ENCODE data around the gene GDF7. TPM values are rescaled to one million over a fixed set of nuclear protein-coding genes. Genes with fewer than 3 reads are reported as not detected.

The GDF7 gene
- total and polyA plus RNA-seq, 2 of the 4 experiments (the other 2 are of a cell fraction): under 0.01 to 0.02 TPM

GRCh38 chr2:20620271-20620681 lies 46.7 kb upstream of the GDF7 start:
- Histone ChIP-seq H3K4me1 (ENCODE audit: control insufficient read depth, insufficient read depth, low read length) (peaks cover 17% of the 10 kb centered on the region), H2BK120ac (ENCODE audit: low read depth, low read length) (no peak overlapping the region), H3K56ac (ENCODE audit: extremely low read depth, insufficient read depth, low read length) (no peak overlapping the region), H3K9me1 (ENCODE audit: insufficient read depth, low read length) (peaks cover 23% of the 10 kb centered on the region), H3K4me2 (ENCODE audit: low read depth, low read length) (no peak overlapping the region), H3K4me3 (ENCODE audit: insufficient read depth, low read depth, low read length) (no peak overlapping the region), H3K36me3 (ENCODE audit: control insufficient read depth, insufficient read depth, low read length) (peaks cover 35% of the 10 kb centered on the region), H2BK15ac (ENCODE audit: low read depth, low read length) (no peak overlapping the region), H4K5ac (ENCODE audit: low read depth, low read length) (no peak overlapping the region), H3K4ac (ENCODE audit: low read depth, low read length) (no peak overlapping the region), H4K91ac (ENCODE audit: insufficient read depth, low read depth, low read length) (no peak overlapping the region), H3K9ac (ENCODE audit: low read depth, low read length) (no peak overlapping the region), H2AFZ (replicated peaks; ENCODE audit: low read length, poor library complexity) (no peak overlapping the region), H3K27ac (ENCODE audit: insufficient read depth, low read length) (no peak overlapping the region), H3K18ac (ENCODE audit: low read depth, low read length) (no peak overlapping the region), H2BK5ac (ENCODE audit: low read depth, low read length, poor library complexity, severe bottlenecking) (no peak overlapping the region), H3K14ac (replicated peaks; ENCODE audit: low read depth, low read length) (no peak overlapping the region), H2AK5ac (ENCODE audit: low read depth, low read length) (no peak overlapping the region), H3K79me1 (ENCODE audit: low read depth in 1 of 2, low read length in 2 of 2) (peaks cover 0 to 18% of the 10 kb centered on the region in 2 experiments; a peak in 1 of 4 replicates), H2BK20ac (ENCODE audit: low read depth, low read length) (no peak overlapping the region), H4K20me1 (ENCODE audit: insufficient read depth, low read length) (no peaks in the 10 kb centered on the region), H3K9me3 (ENCODE audit: control insufficient read depth, insufficient read depth, low read length) (no peaks in the 10 kb centered on the region), H3K23ac (ENCODE audit: low read depth, low read length) (no peak overlapping the region), H2AK9ac (replicated peaks; ENCODE audit: low read depth, low read length, poor library complexity) (no peak overlapping the region), H3K27me3 (ENCODE audit: control insufficient read depth, insufficient read depth, low read length) (no peaks in the 10 kb centered on the region), H4K8ac (ENCODE audit: low read depth in 2 of 2, low read length in 2 of 2) (no peak overlapping the region)
- dilution Hi-C loops (cut with HindIII; ENCODE audit: low sequenced_read_pairs, unreplicated experiment): no loop called here
- ChIA-PET POLR2A (ENCODE audit: unreplicated experiment) (no interaction called here), CTCF (no interaction called here)
- ATAC-seq (ENCODE audit: low read depth) (no peak), DNase-seq (no peak)
- intact Hi-C loops (cut with micrococcal nuclease): no loop called here
- TF ChIP-seq CTCF (conservative IDR thresholded peaks at IDR 0.05; ENCODE audit: low read depth, low read length): no peak
- no TSS peak for BruUV-seq (replicated peaks)
- in situ Hi-C loops (cut with MboI; ENCODE audit: low sequenced_read_pairs): no loop called here
- WGBS, 2 experiments (ENCODE audit: extremely low coverage in 2 of 2, insufficient read length in 1 of 2): 100% methylated on average over 1 of the region's 8 CpGs; no CpG with 5 or more reads in 1 of the 2 experiments

All from IMR-90 (cell line).